ENCODE measurements around the gene RGS21.

The RGS21 gene

DNA sequence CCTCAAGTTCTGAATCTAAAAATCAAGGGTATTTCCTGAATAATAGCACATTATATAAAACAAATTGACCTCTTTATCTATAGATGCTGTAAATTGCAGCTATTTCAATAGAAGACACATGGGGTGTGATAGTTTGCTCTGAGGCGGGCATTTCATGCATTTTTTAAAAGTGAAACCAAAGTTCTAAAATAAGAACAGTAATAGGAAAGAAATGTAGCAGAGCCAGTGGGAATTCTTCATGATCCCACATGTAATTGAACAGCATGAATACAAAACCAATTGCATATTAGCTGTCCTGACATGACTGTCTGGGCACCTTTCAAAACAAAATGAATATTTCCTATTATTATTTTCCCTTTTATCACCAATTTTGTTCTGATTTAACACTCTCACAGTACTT is 85.0 kb downstream of the RGS21 start:
- H3K27ac ChIP-seq (ENCODE audit: insufficient read depth, low read length, poor library complexity, severe bottlenecking), result no peak overlapping the region
- DNase-seq, result no peak
- H3K9me3 ChIP-seq (ENCODE audit: control insufficient read depth, low read length), result no peaks in the 10 kb centered on the region
- H3K4me1 ChIP-seq (ENCODE audit: control insufficient read depth, insufficient read depth, low read length, poor library complexity, severe bottlenecking), result no peaks in the 10 kb centered on the region
- no peak overlapping the region for H3K4me3 ChIP-seq (ENCODE audit: insufficient read depth, low read depth, low read length, poor library complexity, severe bottlenecking)
- H3K27me3 ChIP-seq (replicated peaks; ENCODE audit: control insufficient read depth, insufficient read depth, low read length, poor library complexity, severe bottlenecking), result no peaks in the 10 kb centered on the region
- H3K36me3 ChIP-seq (ENCODE audit: control insufficient read depth, insufficient read depth, low read length), result no peaks in the 10 kb centered on the region

DNA sequence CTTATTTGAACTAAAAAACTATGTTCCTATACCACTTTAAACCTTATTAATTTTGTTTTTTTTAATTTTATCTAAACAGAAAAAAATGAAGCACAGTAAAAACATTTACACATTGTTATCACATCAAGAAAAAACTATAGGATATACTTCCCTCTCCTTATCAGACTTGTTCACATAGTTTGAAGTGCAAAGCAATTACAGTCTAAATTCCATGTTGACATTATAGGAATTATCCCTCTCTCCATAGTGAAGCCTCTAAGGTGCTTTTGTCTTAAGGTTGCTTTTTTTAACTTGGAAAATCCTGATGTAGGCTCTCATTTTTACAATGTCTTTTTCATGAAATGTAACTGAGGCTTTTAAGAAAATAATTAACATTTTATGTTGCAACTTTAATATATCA is 85.8 kb downstream of the RGS21 start:
- Histone ChIP-seq H3K9me3 (ENCODE audit: control insufficient read depth, low read length) (no peaks in the 10 kb centered on the region), H3K27me3 (replicated peaks; ENCODE audit: control insufficient read depth, insufficient read depth, low read length, poor library complexity, severe bottlenecking) (no peaks in the 10 kb centered on the region), H3K4me3 (ENCODE audit: insufficient read depth, low read depth, low read length, poor library complexity, severe bottlenecking) (no peak overlapping the region), H3K27ac (ENCODE audit: insufficient read depth, low read length, poor library complexity, severe bottlenecking) (no peak overlapping the region), H3K4me1 (ENCODE audit: control insufficient read depth, insufficient read depth, low read length, poor library complexity, severe bottlenecking) (no peaks in the 10 kb centered on the region), H3K36me3 (ENCODE audit: control insufficient read depth, insufficient read depth, low read length) (no peaks in the 10 kb centered on the region)
- no peak for DNase-seq

DNA sequence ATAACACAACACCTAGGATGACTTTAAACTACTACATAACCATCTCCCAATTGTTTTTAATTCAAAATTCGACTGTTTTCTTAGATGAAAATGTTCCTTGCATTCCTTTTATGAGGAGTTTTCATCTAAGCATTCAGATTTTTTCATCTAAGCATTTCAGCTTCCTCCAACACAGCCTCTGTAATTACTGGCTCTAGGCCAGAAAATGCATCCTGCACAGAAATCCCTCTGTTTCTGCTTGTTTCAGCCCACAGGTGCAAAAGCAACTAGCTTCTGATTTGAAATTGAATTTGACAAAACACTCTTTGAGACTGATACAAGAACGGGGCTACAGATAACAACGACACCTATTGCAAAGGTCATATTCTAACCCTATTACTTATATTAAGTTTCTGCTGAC is 90.4 kb downstream of the RGS21 start:
- DNase-seq, result no peak
- Histone ChIP-seq H3K4me3 (ENCODE audit: insufficient read depth, low read depth, low read length, poor library complexity, severe bottlenecking) (no peak overlapping the region), H3K9me3 (ENCODE audit: control insufficient read depth, low read length) (no peaks in the 10 kb centered on the region), H3K36me3 (ENCODE audit: control insufficient read depth, insufficient read depth, low read length) (no peaks in the 10 kb centered on the region), H3K27ac (ENCODE audit: insufficient read depth, low read length, poor library complexity, severe bottlenecking) (no peak overlapping the region), H3K4me1 (ENCODE audit: control insufficient read depth, insufficient read depth, low read length, poor library complexity, severe bottlenecking) (no peaks in the 10 kb centered on the region), H3K27me3 (replicated peaks; ENCODE audit: control insufficient read depth, insufficient read depth, low read length, poor library complexity, severe bottlenecking) (no peaks in the 10 kb centered on the region)

Measured in effector memory CD4-positive, alpha-beta T cell (primary cell).